ENCODE measurements around the gene PCBP2.
"Not testable (repeated sequence)": the region's sequence is repeated elsewhere in the genome, so short reads cannot be mapped to it uniquely, and the experiment has no call there.

PCBP2 gene

DNA sequence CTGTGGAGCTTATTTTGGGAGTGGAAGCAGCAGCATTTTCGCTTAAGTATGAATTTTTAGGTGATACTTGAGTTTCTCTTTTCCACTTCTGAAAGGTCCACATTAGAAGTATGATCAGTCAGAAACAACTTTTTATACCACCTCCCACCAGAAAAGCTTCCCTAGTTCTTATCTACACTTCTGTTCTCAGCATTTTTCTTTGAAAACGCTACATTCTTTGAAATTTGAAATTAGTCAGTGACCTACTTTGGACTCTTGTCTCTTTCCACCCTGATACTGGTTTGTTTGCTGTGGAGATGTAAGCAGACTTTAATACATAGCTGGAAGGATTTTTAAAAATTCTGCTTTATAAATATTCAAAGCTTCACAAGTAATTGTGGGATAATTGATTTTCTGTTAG is 22.2 kb downstream of the PCBP2 start:
- no peak for DNase-seq

DNA sequence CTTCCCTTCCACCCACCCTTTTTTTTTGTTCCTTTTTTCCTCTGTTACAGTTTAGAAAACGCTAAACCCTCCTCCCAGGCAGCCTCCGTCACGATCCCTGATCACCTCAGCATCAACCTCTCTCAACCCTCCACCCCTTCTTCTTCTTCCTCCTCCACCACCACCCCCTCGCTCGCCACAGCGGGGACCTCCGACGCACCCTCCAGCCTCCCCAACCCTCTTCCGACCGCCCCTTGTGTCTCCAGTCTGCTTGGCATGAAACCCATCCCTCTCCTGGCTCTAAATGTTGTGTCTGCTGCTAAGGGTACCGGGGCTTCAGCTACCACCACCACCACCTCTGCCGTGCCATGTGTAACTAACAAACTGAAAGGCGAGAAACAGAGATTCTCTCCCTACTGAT is 22.9 kb downstream of the PCBP2 start:
- no peak for DNase-seq

DNA sequence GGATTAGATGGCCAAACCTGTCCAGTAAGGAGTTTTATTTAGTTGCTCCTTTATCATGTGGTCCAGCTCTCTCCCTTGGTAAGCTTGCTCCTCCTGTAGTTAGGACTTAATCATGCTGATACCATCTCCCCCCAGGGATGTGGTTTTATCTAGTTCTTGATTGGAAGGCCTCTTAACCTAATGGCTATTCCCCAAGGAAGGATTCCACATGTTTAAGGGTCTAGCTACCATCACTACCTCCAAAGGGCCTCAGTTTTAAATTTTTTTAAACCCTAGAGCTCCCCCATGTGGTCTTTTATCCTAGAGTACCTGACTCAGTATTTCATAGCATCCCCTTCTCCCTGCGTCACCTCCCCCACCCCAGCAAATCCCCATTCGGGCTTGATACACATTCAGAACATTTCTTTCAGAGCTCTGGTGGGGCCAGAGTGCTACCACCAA is 24.9 kb downstream of the PCBP2 start:
- DNase-seq: peak; percentile 34

DNA sequence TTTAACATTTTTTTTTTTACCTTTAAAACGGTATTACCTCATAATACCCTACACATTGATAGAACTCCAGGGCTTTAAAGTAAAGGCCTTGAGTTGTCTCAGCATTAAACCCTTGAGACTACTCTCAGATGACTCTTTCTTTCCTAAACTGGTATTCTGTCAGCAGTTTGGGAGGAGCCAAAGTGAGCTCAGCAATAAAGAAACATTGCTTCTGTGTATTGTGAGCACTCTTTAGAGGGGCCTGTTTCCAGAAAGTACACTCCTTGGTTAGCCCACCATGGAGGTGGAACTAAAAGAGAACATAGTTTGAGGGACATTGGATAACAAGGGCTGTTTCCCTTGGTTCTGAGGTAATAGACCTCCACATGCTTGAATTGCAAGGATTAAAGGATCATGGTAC is 27.0 kb downstream of the PCBP2 start:
- no peak for DNase-seq

DNA sequence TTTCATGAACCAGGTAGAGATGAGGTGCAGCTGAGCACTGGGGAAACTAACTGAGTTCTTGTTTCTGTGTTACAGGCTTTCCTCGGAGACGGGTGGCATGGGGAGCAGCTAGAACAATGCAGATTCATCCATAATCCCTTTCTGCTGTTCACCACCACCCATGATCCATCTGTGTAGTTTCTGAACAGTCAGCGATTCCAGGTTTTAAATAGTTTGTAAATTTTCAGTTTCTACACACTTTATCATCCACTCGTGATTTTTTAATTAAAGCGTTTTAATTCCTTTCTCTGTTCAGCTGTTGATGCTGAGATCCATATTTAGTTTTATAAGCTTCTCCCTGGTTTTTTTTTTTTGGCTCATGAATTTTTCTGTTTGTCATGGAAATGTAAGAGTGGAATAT is 27.4 kb downstream of the PCBP2 start:
- no peak for DNase-seq

DNA sequence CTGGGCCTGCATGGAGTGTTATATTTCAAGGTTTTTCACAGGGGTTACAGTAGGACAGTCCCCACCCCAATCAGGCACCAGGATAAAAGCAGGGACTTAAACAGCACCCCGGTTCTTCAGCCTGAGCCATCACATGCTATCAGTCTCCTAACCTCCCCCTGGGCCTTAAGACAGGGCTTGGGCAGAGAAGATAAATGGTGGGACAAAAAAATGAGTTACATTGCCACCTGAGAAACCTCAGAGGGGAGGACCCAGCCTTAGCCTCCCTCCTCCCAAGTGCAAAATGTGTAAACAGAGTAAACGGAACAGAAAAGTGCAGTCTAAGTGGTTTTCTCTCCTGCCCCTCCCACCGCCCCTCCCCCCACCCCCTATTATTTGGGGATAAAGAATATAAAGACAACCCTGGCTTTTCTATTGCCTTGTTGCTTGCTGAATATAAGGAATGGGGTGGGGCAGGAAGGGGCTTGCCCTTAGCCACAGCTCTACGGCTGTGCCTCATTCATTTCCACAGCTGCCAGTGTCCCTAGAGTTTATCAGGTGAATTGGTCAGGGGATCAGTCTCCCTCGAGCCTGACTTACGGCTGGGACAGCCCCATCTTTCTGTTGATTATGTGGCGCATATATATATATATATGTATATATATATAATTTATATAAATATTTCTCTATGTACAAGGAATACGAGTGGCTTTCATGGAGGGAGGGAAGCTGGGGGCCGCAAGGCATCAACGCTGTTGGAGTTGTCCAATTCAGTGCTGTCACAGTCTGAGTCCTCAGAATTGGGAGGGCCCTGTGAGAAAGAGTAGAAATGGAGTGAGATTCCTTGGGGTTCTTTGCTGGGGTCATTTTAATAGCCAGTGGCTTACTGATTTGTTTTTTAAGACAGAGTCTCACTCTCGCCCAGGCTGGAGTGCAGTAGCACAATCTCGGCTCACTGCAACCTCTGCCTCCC is 28.9 kb downstream of the PCBP2 start:
- DNase-seq: no peak

DNA sequence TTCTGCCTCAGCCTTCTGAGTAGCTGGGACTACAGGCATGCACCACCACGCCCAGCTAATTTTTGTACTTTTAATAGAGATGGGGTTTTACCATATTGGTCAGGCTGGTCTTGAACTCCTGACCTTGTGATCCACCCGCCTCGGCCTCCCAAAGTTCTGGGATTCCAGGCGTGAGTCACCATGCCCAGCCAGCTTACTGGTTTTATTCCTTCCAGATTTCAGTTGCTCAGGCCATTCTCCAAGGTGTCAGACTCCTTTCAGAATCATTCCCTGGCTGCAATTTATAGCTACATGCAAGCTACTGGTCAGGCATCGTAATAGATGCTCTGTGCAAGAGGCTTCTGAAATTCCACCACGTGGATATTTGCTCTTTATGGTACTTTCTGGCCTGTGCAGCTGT is 29.6 kb downstream of the PCBP2 start:
- DNase-seq: not testable (repeated sequence)

DNA sequence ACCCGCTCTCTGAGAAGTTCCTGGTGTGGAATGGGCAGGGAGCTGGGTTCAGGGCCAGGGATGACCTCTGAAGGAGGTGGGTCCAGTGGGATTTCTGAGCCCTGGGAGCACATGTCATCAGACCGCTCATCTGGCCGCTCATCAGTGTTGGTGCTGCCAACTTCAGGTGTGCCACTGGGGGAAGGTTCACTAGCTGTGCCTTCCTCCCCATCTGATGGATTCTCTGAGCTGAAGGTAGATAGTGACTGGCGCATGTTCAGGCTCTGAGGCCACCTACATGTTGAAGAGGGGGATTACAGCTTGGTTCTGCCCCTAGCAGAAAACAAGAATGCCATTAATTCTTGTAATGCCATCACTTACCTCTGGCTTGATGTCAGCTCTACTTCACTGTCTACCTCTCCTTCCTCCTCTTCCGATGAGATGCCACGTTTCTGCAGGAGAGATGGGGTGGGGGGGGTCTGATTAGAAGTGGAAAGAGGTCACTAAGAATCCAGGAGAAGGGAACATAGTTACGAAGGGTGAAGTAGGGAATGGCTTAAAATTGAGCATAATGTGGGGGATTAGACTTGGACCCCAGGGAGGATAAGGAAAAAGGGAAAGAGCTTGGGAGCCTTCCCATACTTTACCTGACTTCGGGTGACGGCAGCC is 30.2 kb downstream of the PCBP2 start:
- DNase-seq: no peak

DNA sequence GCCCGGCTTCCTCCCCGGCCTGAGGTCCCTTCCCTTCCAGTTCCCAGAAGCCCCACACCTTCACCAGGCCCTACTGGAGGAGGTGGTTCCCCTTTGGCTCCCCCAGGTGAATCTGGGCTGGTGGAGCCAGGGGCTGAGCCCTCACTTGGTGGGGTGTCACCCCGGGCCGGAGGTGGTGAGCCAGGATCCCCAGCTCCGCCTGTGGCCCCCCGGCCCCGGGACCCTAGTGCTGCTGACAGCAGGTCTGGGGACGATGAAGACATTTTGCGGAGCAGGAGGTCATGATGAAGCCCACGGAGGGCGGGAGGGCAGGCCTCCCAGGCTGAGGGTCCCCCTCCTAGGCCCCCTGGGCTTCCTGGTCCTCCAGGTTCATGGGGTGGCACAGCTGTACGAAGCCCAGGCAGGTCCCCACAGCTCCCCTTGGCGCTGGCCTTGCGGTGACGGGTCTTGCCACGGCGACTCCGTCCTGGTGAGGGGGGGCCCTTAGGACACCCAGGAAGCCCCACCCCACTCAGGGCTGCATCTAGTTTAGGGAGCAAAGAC is 30.8 kb downstream of the PCBP2 start:
- DNase-seq: no peak

DNA sequence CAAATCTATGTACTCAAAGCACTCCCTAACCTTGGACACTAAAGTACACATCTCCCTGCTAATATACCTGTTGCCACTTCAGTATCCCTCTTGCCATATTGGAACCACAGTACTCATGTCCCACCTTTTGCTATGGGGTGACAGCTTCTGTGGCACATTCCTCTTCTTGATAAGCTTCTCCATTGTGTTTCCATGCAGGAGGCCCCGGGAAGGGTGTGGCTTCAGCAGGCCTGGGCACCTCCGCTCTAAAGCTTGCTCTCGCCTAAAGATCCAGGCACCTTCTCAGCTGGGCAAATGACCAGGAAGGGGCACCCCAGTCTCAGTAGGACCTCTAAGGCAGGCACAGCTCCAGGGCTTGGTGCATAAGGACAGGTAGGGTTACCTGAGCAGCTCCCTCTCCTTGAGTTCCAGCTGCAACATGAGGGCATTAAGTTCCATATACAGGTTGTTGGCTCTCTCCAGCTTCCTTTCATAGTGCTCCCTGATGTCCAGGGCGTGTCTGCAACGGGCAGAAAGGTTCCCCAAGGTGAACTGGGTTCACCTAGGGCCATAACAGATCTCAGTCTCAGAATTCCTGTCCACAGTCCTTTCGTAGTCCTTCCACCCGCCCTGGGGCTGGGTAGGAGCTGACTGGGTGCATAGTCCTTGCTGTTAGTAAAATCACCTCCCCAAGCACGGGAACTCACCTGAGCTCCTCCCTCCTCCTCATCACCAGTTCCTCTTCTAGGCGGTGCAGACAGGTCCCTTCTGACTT is 31.5 kb downstream of the PCBP2 start:
- no peak for DNase-seq

DNA sequence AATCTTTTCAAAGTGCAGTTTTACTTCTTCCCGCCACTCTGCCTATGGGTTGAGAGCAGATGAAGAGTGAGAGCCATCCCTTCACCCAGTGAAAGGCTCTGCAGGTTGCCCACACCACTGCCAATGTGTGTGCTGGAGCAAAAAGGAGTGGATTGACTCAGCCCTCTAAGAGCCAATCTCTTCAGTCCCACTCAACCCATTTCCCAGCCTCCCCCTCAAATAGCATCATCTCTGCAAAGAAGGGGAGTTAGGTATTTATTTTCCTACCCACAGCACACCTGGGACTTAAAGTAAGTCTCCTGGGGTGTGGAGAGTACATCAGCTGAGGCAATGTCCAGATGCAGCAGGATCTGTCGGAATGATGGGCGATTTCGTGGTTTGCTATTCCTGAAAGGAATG is 32.1 kb downstream of the PCBP2 start:
- DNase-seq: no peak

DNA sequence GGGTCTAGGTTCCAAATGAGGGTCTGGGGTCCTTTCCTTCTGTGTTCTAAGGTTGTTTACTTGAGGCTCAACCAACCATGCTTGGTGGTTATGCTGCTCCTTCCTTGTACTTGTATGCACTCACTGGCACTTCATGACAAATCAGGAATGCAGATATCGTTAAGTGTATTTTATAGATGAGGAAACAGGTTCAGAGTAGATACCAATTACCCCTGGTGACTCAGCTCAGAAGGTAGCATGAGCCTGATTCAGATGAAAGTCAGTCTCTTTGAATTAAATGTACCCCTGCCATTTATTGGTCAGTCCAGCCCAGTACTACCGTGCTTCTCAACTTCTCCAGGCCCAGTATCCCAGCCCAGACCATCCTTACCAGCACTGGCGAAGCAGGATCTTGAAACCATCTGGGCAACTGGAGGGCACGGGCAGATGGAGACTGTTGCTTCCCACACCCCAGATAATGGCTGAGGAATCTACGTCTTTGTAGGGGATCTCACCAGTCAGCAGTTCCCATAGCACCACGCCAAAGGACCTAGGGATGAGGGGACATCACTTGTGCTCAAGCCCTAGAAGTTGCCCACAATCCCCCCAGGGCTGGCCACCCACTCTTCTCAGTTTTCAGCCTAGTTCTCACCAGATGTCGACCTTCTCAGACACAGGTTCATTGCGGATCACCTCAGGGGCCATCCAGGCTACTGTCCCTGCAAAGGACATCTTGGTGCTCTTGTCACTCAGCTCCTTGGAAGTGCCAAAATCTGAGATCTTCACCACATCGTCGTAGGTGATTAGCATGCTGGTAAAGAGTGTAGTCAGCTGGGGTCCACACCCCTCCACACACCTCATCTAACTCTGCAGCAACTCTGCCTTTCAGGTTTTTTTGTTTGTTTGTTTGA is 33.0 kb downstream of the PCBP2 start:
- DNase-seq: no peak

DNA sequence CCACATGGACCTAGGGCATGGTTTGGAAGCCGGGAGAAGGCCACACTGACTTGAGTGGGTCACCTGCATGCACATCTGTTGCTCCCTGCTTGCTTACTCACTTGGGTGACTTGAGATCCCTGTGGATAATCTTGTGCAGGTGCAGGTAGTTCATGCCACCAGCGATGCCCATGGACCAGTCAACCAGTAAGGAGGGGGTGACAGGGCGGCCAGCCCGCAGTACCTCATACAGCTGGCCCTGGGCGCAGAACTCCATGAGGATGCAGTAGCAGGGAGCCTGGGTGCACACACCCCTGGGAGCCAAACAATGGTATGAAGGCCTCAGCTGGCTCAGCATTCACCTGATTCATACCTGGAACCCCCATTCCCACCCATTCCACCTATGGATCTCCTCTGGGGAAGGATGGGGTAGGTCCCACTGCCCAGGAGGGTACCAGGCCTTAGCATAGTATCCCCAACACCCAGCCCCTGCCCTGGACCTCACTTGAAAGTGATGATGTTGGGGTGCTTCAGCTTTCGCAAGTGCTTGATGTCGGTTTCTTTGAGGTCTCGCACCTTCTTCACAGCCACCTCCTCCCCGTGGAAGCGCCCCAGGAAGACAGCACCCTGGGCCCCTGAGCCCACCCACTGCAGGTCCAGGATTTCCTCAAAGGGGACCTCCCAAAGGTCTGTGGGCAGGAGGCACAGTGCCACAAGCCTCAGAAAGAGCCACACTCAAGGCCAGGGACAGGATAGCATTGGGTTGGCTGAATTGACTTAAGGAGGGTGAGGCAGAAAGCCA is 34.2 kb downstream of the PCBP2 start:
- no peak for DNase-seq

DNA sequence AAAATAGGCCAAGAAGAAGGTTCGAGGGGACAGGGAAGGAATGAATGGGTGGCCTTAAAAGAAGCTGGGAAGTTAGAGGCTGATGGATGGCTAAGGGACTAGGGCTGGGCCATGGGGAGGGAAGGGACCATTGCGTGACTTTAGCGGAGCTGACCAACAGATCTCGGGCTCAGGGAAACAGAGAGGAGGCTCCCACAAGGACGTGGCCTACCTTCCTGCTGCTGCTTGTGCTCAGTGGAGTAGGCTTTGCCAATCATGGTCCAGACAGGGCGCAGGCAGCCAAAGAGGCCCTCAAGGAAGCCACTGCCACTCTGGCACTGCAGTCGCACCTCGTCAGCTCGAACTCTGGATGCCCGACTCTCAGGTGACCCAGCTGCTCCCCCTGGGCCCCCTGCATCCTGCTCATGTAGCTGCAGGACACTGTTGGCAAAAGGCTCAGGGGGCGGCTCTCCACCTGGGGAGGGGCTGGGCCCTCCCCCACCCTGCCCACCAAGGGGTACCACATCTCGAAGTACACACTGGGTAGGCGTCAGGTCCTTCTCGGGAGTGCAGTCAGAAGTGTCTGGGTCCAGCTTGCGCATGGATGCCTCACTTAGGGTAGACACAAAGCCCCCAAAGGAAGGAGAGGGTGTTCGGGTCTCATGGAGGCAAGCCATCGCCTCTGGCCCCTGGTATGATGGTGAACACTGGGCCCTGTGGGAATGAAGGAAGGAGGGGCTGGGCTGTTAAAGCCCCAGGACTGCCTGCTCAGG is 35.0 kb downstream of the PCBP2 start:
- no peak for DNase-seq

DNA sequence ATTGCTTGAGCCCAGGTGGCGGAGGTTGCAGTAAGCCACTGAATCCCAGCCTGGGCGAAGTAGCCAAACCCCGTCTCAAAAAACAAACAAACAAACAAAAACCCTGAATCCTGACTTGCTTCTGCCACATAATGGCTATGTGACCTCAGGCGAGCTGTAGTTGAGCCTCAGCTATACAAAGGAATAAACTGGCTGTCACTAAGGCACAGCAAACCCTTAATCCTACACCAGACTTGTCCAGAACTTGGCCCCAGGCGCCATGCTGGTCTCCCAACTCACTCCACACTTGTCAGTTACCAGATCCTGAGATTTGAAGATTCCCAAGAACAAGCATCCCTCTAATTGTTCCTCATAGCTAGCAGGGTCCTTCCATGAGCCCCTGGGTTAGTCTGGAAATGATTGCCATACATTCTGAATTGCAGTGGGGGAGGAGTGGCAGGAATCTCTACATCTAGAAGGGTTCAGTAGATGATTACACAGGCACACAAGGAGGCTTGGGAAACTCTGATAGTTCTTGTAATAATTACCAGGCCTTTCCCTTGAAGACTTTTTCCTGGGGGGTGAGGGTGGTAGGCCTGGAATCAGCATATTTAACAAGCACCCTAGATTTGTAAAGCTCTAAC is 37.5 kb downstream of the PCBP2 start:
- DNase-seq: no peak

DNA sequence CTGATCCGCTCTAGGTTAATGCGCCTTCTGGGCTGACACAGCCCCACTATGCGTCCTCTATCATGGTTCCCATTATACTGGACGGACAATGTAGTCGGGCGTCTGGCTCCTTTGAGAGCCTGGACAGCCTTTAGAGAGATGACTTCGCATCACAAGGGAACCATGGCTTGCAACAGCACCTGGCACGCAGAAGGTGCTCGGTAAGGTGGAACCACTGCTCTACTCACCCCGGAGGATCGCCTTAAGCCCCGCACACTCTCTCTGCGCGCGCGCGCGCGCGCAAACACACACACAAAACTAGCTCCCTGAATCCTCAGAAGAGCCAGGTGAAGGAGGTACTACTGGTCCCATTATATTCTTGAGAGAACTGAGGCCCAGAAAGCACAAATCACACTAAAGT is 40.3 kb downstream of the PCBP2 start:
- no peak for DNase-seq

DNA sequence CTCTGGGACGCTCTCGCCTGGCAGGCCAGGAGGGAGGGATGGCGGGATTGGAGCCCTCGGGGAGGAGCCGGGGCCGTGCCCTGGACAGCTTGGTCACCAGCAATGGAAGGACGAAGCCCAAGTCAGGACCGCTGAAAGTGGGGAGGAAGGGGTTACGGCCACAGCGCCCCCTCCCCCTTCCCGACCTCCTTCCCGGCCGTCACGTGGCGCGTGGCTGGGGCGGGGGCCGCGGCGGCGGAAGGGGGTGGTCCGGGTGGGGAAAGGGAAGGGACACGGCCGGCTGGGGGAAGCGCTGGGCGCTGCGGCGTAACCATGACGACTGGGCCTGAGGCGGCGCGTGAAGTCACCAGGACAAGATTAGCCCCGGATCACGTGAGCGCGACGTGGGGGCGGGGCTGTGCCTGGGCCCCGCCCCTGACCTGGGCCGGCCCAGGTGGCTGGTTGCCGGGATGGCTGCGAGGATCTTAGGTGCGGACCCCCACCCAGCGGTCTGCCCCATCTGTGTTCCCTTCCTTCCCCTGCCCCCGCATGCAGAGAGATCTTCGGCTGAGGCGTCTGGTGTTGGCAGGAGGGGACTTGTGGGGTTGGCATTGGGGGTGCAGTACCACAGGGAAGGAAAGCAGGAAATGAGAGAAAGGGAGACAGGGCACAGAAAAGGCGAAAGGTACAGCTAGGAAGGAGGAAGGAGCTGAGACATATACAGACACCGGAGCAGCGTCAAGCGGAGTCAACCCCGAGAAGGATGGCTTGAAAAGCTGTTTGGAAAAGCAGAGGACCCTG is 41.1 kb downstream of the PCBP2 start:
- DNase-seq: peak; percentile 90

DNA sequence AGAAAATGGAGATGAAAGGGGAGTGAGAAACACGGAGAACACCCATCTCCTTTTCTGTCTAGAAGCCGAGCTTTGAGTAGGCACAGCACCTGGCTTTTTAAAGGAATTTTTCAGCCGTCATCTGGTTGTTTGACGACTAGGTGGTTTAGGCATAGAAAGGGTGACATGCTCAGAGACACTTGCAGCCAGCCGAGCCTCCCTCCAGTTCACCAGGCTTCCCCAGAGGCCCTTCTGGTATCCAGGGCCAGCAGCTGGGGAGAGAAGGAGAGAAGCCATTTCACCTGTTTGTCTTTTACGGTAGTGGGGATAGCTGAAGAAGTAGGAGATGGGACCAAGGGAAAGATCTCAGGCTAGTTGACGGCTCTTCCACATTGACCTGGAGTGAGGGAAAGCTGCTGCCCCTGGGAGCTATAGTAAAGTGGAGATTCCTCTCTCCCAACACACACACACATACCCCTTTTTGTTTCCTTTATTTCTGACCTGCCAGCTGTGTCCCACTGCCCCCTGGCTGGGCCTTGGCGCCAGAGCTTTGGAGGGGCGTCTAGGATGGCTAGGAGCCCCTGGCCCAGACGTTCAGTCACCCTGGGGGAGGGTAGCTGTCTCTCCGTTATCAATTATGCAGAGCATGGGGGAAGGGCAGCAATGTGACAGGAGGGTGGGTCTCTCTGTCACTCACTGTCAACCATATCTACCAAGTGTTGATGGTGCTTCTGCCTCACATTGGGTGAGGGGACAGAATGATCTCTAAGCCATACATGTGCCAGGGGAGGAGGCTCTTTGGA is 41.9 kb downstream of the PCBP2 start:
- no peak for DNase-seq
